Colonic mucosa (tissue), 4 donors: ENCODE measurements around the gene STARD4. TPM values are rescaled to one million over a fixed set of nuclear protein-coding genes. Genes with fewer than 3 reads are reported as not detected.

Experiments used
- DNase-seq: peaks from one replicate; pipeline ENCODE4 v3.0.0-alpha.2; 2020
- H3K27ac ChIP-seq: fragments of 200-600 bp; one replicate; pipeline ENCODE4 v1.8.0; 2021
- H3K27me3 ChIP-seq: fragments of 200-600 bp; one replicate; pipeline ENCODE4 v1.8.0; 2021
- H3K36me3 ChIP-seq: fragments of 200-600 bp; one replicate; pipeline ENCODE4 v1.8.0; 2021
- H3K4me1 ChIP-seq: fragments of 200-600 bp; one replicate; pipeline ENCODE4 v1.8.0; 2021; ENCODE audit warnings: mild to moderate bottlenecking
- H3K4me3 ChIP-seq: fragments of 200-600 bp; one replicate; pipeline ENCODE4 v1.8.0; 2021
- H3K9ac ChIP-seq, 2 donors: one replicate each; pipeline ENCODE4 v1.7.0; 2013; ENCODE audit warnings: control low read depth in 2 of 2, low read depth in 2 of 2, low read length in 2 of 2
- H3K9me3 ChIP-seq: fragments of 200-600 bp; one replicate; pipeline ENCODE4 v1.8.0; 2021
- intact Hi-C: fragments of 100-400 bp; cut with DNase I; formaldehyde crosslinking; loops from one replicate; pipeline ENCODE4 v1.14.1; 2022
- total RNA-seq, 2 donors: library from RNA; stranded (reverse); fragmentation: NEBNext Ultra II Directional in 1 of 2; extraction: Animal tissue kit (Norgen Biotek cat#: 25700) in 1 of 2; gene quantifications; one replicate each; pipeline ENCODE4 v1.2.1, GENCODE V29; 2021
- TF ChIP-seq, protein P1 (sequence below): fragments of 200-600 bp; IDR thresholded peaks from one replicate; pipeline ENCODE4 v1.8.0; 2022; ENCODE audit warnings: antibody characterized with exemption, mild to moderate bottlenecking
- donor health status: healthy.
- donor health status: DM: no; HTN: no; CAD: no.
- donor health status: DM: no; HTN: no; CAD: no.

Gene STARD4
- total RNA-seq, 2 donors from 2014 or later: 29.0 to 90.0 TPM

DNA sequence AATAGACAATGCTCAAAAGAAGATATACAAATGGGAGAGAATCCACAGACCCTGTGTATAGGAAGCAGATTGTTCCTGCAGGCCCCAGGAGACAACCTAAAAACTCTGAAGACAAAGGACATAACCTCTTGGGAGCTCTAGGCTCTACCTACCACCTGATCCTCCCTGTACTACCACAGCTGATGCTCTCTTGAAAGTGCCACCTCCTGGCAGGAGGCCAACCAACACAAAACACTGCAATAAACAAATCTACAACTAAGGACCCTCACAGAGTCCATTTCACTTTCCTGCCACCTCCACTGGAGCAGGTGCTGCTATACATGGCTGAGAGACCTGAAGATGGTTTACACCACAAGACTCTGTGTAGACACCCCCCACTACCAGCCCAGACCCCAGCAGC lies 49.0 kb downstream of the STARD4 start:
- H3K4me1 ChIP-seq: no peaks in the 10 kb centered on the region
- DNase-seq: no peak
- no peaks in the 10 kb centered on the region for H3K9me3 ChIP-seq
- no peaks in the 10 kb centered on the region for H3K27me3 ChIP-seq
- TF ChIP-seq, protein P1, sequence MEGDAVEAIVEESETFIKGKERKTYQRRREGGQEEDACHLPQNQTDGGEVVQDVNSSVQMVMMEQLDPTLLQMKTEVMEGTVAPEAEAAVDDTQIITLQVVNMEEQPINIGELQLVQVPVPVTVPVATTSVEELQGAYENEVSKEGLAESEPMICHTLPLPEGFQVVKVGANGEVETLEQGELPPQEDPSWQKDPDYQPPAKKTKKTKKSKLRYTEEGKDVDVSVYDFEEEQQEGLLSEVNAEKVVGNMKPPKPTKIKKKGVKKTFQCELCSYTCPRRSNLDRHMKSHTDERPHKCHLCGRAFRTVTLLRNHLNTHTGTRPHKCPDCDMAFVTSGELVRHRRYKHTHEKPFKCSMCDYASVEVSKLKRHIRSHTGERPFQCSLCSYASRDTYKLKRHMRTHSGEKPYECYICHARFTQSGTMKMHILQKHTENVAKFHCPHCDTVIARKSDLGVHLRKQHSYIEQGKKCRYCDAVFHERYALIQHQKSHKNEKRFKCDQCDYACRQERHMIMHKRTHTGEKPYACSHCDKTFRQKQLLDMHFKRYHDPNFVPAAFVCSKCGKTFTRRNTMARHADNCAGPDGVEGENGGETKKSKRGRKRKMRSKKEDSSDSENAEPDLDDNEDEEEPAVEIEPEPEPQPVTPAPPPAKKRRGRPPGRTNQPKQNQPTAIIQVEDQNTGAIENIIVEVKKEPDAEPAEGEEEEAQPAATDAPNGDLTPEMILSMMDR: no peak
- intact Hi-C loops: no loop called here
- H3K36me3 ChIP-seq: no peaks in the 10 kb centered on the region
- no peak overlapping the region for H3K9ac ChIP-seq
- no peak overlapping the region for H3K4me3 ChIP-seq
- H3K27ac ChIP-seq: no peak overlapping the region

DNA sequence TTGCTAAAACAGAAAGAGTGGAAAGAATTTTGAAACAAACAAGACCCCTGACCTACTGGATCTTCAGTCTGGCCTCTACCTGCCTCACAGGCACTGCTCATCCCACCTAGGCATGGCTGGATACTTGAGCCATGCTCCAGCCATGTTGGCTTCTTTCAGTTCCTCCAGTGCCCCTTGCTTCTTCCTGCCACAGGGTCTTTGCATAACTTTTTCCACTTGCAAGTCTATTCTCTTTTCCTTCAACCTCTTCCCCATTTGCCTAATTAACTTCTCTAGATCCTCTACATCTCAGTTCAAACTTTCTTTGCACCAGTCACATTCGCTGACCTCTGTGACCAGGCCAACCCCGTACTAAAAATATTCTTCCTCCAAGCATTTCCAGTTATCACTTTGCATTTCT lies 50.4 kb downstream of the STARD4 start:
- intact Hi-C loops: no loop called here
- DNase-seq: no peak
- no peaks in the 10 kb centered on the region for H3K9me3 ChIP-seq
- TF ChIP-seq, protein P1: no peak
- H3K36me3 ChIP-seq: no peaks in the 10 kb centered on the region
- H3K4me3 ChIP-seq: no peak overlapping the region
- no peaks in the 10 kb centered on the region for H3K27me3 ChIP-seq
- no peak overlapping the region for H3K9ac ChIP-seq
- H3K4me1 ChIP-seq: no peaks in the 10 kb centered on the region
- no peak overlapping the region for H3K27ac ChIP-seq

DNA sequence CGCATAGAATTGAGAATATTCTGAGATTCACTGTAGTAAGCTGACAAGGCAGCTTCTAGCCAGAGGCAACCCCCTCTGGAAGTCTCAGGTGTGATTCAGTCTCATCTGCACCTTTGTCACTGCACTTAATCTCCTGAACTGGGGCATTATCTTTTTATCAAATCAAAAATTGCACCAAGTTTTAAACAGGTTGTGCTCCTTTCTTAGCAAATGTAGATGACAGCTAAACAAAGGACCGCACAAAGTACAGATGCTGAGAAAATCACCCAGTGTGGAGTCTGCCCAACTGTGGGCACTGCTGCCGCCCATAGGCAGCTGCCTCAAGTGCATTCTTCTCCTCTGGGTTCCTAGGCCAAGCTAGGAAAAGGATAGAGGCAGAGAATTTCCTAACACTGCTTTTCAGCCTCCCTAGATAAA lies 51.1 kb downstream of the STARD4 start:
- intact Hi-C loops: no loop called here
- Histone ChIP-seq H3K9ac (no peak overlapping the region), H3K9me3 (no peaks in the 10 kb centered on the region), H3K27ac (no peak overlapping the region), H3K36me3 (no peaks in the 10 kb centered on the region), H3K4me1 (no peaks in the 10 kb centered on the region), H3K27me3 (no peaks in the 10 kb centered on the region), H3K4me3 (no peak overlapping the region)
- TF ChIP-seq, protein P1: no peak
- no peak for DNase-seq

DNA sequence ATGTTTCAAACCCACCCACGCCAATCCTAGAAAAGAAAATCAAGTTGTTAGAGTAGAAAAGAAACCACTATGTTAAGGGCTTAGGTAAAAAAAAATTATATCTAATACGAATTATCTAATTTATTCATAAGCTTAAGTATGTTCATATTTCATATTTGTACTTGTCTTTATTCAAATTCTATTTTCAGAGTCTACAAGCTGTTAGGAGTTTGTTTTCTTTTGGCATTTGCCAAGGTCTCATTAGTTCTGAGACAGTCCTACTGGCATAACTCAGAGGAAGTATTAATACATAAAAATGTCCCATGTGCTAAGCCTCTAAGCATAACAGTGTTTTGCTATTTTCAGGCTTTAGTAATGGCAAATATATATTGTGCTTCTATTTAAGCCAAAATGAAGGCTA lies 57.6 kb downstream of the STARD4 start:
- Histone ChIP-seq H3K27ac (no peak overlapping the region), H3K27me3 (no peaks in the 10 kb centered on the region), H3K4me1 (no peaks in the 10 kb centered on the region), H3K9me3 (no peaks in the 10 kb centered on the region), H3K36me3 (no peaks in the 10 kb centered on the region), H3K4me3 (no peak overlapping the region), H3K9ac (no peak overlapping the region)
- intact Hi-C loops: no loop called here
- DNase-seq: no peak
- TF ChIP-seq, protein P1: no peak

DNA sequence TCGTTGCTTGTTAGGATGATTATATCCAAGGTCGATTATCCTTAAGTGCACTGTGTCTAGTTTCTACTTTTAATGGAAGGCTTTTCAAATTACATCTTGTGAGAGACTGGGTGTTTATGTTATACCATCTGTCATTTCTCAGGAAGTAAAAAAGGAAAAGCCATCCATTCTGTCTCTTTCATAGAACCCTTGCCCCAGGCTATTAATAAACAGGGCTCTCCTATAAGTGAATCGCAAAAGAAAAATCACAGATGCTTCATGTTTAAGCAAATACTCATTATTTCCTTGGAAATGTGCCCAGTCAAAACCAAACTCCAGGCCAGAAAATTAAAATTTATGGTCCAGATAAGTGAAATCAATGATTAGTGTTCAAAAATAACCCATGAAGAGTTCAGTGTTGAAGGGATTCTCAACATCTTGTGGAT lies 58.1 kb downstream of the STARD4 start:
- Histone ChIP-seq H3K27me3 (no peaks in the 10 kb centered on the region), H3K27ac (no peak overlapping the region), H3K4me3 (no peak overlapping the region), H3K9me3 (no peaks in the 10 kb centered on the region), H3K36me3 (no peaks in the 10 kb centered on the region), H3K9ac (no peak overlapping the region), H3K4me1 (no peaks in the 10 kb centered on the region)
- intact Hi-C loops: no loop called here
- no peak for DNase-seq
- TF ChIP-seq, protein P1: no peak

DNA sequence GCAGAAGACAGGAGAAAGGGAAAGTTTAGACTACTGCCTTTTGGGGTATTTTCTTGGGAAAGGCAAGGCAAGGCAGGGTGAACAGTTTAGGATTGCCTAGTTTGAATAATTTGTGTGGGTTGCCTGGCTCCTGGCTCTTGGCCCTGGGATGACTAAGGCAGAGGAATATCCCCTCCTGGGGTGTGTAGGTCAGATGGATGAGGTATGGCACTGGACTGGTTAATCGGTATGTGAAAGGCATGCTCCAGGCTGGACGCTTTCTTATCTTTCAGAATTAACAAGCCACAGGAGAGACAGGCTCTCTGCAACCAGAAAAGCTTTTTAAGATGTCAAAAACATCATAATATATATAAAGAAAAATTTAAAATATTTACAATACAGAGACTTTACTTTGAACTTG lies 58.6 kb downstream of the STARD4 start:
- Histone ChIP-seq H3K9me3 (no peaks in the 10 kb centered on the region), H3K36me3 (no peaks in the 10 kb centered on the region), H3K27ac (no peak overlapping the region), H3K4me1 (no peaks in the 10 kb centered on the region), H3K4me3 (no peak overlapping the region), H3K9ac (no peak overlapping the region), H3K27me3 (no peaks in the 10 kb centered on the region)
- TF ChIP-seq, protein P1: no peak
- no peak for DNase-seq
- intact Hi-C loops: no loop called here
